ENCODE data around the gene IL1RAPL1.

DNA sequence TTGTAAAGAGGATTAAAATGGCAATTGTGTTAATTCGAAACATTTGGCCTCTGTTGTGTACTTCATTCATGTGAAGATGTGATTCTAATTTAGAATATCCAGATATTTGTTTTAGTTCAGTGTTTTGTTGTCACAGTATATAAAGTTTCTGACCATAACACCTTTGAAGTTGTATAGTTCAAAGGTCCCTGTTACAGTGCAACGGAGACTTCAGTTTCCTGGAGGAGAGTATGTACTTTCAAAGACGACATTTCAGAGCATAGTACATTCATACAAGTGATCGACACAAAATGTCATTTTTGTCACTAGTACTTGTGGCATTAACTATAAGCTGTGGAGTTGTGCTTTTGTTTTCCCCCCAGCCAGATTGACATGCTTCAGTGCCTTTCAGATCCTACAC, 1255.3 kb downstream of the IL1RAPL1 start:
- TF ChIP-seq POLR2A (IDR thresholded peaks at IDR 0.05) = no peak
- TF ChIP-seq, protein P1, sequence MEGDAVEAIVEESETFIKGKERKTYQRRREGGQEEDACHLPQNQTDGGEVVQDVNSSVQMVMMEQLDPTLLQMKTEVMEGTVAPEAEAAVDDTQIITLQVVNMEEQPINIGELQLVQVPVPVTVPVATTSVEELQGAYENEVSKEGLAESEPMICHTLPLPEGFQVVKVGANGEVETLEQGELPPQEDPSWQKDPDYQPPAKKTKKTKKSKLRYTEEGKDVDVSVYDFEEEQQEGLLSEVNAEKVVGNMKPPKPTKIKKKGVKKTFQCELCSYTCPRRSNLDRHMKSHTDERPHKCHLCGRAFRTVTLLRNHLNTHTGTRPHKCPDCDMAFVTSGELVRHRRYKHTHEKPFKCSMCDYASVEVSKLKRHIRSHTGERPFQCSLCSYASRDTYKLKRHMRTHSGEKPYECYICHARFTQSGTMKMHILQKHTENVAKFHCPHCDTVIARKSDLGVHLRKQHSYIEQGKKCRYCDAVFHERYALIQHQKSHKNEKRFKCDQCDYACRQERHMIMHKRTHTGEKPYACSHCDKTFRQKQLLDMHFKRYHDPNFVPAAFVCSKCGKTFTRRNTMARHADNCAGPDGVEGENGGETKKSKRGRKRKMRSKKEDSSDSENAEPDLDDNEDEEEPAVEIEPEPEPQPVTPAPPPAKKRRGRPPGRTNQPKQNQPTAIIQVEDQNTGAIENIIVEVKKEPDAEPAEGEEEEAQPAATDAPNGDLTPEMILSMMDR (IDR thresholded peaks at IDR 0.05) = no peak
